ENCODE results near the gene GIGYF2.

GRCh38 chr2:232667989-232668583 lies 29.0 kb upstream of the GIGYF2 start:
- TF ChIP-seq, protein P1, sequence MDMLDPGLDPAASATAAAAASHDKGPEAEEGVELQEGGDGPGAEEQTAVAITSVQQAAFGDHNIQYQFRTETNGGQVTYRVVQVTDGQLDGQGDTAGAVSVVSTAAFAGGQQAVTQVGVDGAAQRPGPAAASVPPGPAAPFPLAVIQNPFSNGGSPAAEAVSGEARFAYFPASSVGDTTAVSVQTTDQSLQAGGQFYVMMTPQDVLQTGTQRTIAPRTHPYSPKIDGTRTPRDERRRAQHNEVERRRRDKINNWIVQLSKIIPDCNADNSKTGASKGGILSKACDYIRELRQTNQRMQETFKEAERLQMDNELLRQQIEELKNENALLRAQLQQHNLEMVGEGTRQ (IDR thresholded peaks at IDR 0.05; ENCODE audit: low read depth, low read length): no peak
- no peak for TF ChIP-seq FOS (IDR thresholded peaks at IDR 0.05; ENCODE audit: low read depth, low read length)
- TF ChIP-seq BHLHE40 (IDR thresholded peaks at IDR 0.05; ENCODE audit: low read depth, low read length): no peak
- TF ChIP-seq, protein P2, sequence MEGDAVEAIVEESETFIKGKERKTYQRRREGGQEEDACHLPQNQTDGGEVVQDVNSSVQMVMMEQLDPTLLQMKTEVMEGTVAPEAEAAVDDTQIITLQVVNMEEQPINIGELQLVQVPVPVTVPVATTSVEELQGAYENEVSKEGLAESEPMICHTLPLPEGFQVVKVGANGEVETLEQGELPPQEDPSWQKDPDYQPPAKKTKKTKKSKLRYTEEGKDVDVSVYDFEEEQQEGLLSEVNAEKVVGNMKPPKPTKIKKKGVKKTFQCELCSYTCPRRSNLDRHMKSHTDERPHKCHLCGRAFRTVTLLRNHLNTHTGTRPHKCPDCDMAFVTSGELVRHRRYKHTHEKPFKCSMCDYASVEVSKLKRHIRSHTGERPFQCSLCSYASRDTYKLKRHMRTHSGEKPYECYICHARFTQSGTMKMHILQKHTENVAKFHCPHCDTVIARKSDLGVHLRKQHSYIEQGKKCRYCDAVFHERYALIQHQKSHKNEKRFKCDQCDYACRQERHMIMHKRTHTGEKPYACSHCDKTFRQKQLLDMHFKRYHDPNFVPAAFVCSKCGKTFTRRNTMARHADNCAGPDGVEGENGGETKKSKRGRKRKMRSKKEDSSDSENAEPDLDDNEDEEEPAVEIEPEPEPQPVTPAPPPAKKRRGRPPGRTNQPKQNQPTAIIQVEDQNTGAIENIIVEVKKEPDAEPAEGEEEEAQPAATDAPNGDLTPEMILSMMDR (conservative IDR thresholded peaks at IDR 0.05; ENCODE audit: low read depth, low read length): no peak
- no peak for TF ChIP-seq MXI1 (IDR thresholded peaks at IDR 0.05; ENCODE audit: borderline replicate concordance, low read depth, low read length)
- TF ChIP-seq, protein P3, sequence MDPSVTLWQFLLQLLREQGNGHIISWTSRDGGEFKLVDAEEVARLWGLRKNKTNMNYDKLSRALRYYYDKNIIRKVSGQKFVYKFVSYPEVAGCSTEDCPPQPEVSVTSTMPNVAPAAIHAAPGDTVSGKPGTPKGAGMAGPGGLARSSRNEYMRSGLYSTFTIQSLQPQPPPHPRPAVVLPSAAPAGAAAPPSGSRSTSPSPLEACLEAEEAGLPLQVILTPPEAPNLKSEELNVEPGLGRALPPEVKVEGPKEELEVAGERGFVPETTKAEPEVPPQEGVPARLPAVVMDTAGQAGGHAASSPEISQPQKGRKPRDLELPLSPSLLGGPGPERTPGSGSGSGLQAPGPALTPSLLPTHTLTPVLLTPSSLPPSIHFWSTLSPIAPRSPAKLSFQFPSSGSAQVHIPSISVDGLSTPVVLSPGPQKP (IDR thresholded peaks at IDR 0.05; ENCODE audit: borderline replicate concordance, low read depth, low read length): no peak
- TF ChIP-seq POLR2A (IDR thresholded peaks at IDR 0.05; ENCODE audit: low read depth, low read length): no peak
- no peak for TF ChIP-seq CEBPB (IDR thresholded peaks at IDR 0.05; ENCODE audit: low read depth, low read length)
- no peak for TF ChIP-seq RCOR1 (IDR thresholded peaks at IDR 0.05; ENCODE audit: insufficient replicate concordance, low read length)
- no peak for TF ChIP-seq RAD21 (IDR thresholded peaks at IDR 0.05; ENCODE audit: low read length)
- no peak for TF ChIP-seq MAFK (IDR thresholded peaks at IDR 0.05; ENCODE audit: low read depth, low read length)

Data from IMR-90 (cell line).